Mammary epithelial cell (primary cell): ENCODE measurements around the gene BST2.

Experiments
- CTCF ChIP-seq, 2 donors: IDR thresholded peaks in 1 of 2; conservative IDR thresholded peaks in 1 of 2; 2 replicates each; pipeline ENCODE4 v1.5.1; 2011 to 2012; ENCODE audit warnings: inconsistent platforms in 2 of 2, low read length in 2 of 2, mild to moderate bottlenecking in 2 of 2, control low read depth in 1 of 2, low read depth in 1 of 2; ENCODE audit not compliant: insufficient read depth in 1 of 2; ENCODE audit errors: extremely low read depth in 1 of 2
- EZH2 ChIP-seq: IDR thresholded peaks from 2 replicates; pipeline ENCODE4 v1.6.1; 2012; ENCODE audit warnings: low read length, inconsistent platforms, borderline replicate concordance

GRCh38 chr19:17376935-17377600 is 28.4 kb downstream of the BST2 start, which contains the start of gene PLVAP:
- no peak for TF ChIP-seq EZH2
- no peak for TF ChIP-seq CTCF (conservative IDR thresholded peaks at IDR 0.05 in 1 of 2, IDR thresholded peaks at IDR 0.05 in 1 of 2; ENCODE audit: extremely low read depth in 1 of 2, insufficient read depth in 1 of 2, low read depth in 1 of 2, low read length in 2 of 2)
